Mononuclear cell (primary cell): ENCODE measurements around the gene MAP3K6. TPM values are rescaled to one million over a fixed set of nuclear protein-coding genes. Genes with fewer than 3 reads are reported as not detected.

Experiments
- H3K27me3 ChIP-seq: 2 replicates; pipeline ENCODE4 v1.6.0; 2011; ENCODE audit warnings: low read length, control low read depth; ENCODE audit not compliant: insufficient read depth
- H3K4me1 ChIP-seq: 2 replicates; pipeline ENCODE4 v1.5.1; 2011; ENCODE audit warnings: mild to moderate bottlenecking, low read length, control low read depth; ENCODE audit not compliant: insufficient read depth
- H3K4me3 ChIP-seq: 2 replicates; pipeline ENCODE4 v1.5.1; 2011; ENCODE audit warnings: mild to moderate bottlenecking, low read length, moderate library complexity
- H3K9me3 ChIP-seq: 2 replicates; pipeline ENCODE4 v1.5.1; 2011; ENCODE audit warnings: low read depth, mild to moderate bottlenecking, control low read depth, low read length
- total RNA-seq: library from RNA; depleted of rRNA; stranded (reverse); fragments of >200 nt; gene quantifications from one replicate; pipeline ENCODE4 v1.2.3, GENCODE V29; 2012

Gene MAP3K6
- total RNA-seq, 1 donor: 2.0 TPM

GRCh38 chr1:27372022-27372807, 5.5 kb upstream of the MAP3K6 start:
- H3K27me3 ChIP-seq: no peaks in the 10 kb centered on the region
- no peaks in the 10 kb centered on the region for H3K9me3 ChIP-seq
- peaks cover 36% of the 10 kb centered on the region for H3K4me1 ChIP-seq
- H3K4me3 ChIP-seq: no peak overlapping the region

GRCh38 chr1:27368869-27369582, 2.3 kb upstream of the MAP3K6 start:
- peaks cover 61% of the 10 kb centered on the region for H3K4me1 ChIP-seq
- no peak overlapping the region for H3K4me3 ChIP-seq
- H3K9me3 ChIP-seq: no peaks in the 10 kb centered on the region
- H3K27me3 ChIP-seq: no peaks in the 10 kb centered on the region

- H3K27me3 ChIP-seq: no peaks in the 10 kb centered on the region
- H3K4me1 ChIP-seq: peaks cover 61% of the 10 kb centered on the region
- no peak overlapping the region for H3K4me3 ChIP-seq
- H3K9me3 ChIP-seq: no peaks in the 10 kb centered on the region
Measured at GRCh38 chr1:27367160-27367650, 444 bp upstream of the MAP3K6 start.

GRCh38 chr1:27366113-27366410, 699 bp downstream of the MAP3K6 start:
- peak overlapping the region; percentile 38 for H3K4me3 ChIP-seq
- peaks cover 61% of the 10 kb centered on the region for H3K4me1 ChIP-seq
- H3K27me3 ChIP-seq: no peaks in the 10 kb centered on the region
- no peaks in the 10 kb centered on the region for H3K9me3 ChIP-seq

GRCh38 chr1:27365372-27366112, 1.2 kb downstream of the MAP3K6 start:
- peaks cover 63% of the 10 kb centered on the region for H3K4me1 ChIP-seq
- peak overlapping the region; percentile 38 for H3K4me3 ChIP-seq
- no peaks in the 10 kb centered on the region for H3K9me3 ChIP-seq
- H3K27me3 ChIP-seq: no peaks in the 10 kb centered on the region

- Histone ChIP-seq H3K4me3 (no peak overlapping the region), H3K27me3 (no peaks in the 10 kb centered on the region), H3K4me1 (peaks cover 60% of the 10 kb centered on the region), H3K9me3 (no peaks in the 10 kb centered on the region)
Measured at GRCh38 chr1:27364696-27365371, 1.9 kb downstream of the MAP3K6 start.

- H3K4me3 ChIP-seq: no peak overlapping the region
- peaks cover 58% of the 10 kb centered on the region for H3K4me1 ChIP-seq
- no peaks in the 10 kb centered on the region for H3K9me3 ChIP-seq
- no peaks in the 10 kb centered on the region for H3K27me3 ChIP-seq
Measured at GRCh38 chr1:27363766-27364695, 2.7 kb downstream of the MAP3K6 start.

- no peaks in the 10 kb centered on the region for H3K27me3 ChIP-seq
- peaks cover 49% of the 10 kb centered on the region for H3K4me1 ChIP-seq
- no peaks in the 10 kb centered on the region for H3K9me3 ChIP-seq
- no peak overlapping the region for H3K4me3 ChIP-seq
Measured at GRCh38 chr1:27361553-27361952, 5.2 kb downstream of the MAP3K6 start.

GRCh38 chr1:27361044-27361402, 5.7 kb downstream of the MAP3K6 start:
- Histone ChIP-seq H3K27me3 (no peaks in the 10 kb centered on the region), H3K4me3 (no peak overlapping the region), H3K9me3 (no peaks in the 10 kb centered on the region), H3K4me1 (peaks cover 51% of the 10 kb centered on the region)

GRCh38 chr1:27360159-27361043, 6.4 kb downstream of the MAP3K6 start:
- Histone ChIP-seq H3K4me1 (peaks cover 49% of the 10 kb centered on the region), H3K9me3 (no peaks in the 10 kb centered on the region)

GRCh38 chr1:27359822-27360158, 7.0 kb downstream of the MAP3K6 start:
- H3K27me3 ChIP-seq: no peaks in the 10 kb centered on the region
- peaks cover 43% of the 10 kb centered on the region for H3K4me1 ChIP-seq
- H3K9me3 ChIP-seq: no peaks in the 10 kb centered on the region
- no peak overlapping the region for H3K4me3 ChIP-seq

More at GRCh38 chr1:27360159-27361043, 6.4 kb downstream of the MAP3K6 start:
- Histone ChIP-seq H3K27me3 (no peaks in the 10 kb centered on the region), H3K4me3 (peak overlapping the region; percentile 32)

- no peak overlapping the region for H3K4me3 ChIP-seq
- peaks cover 39% of the 10 kb centered on the region for H3K4me1 ChIP-seq
- no peaks in the 10 kb centered on the region for H3K27me3 ChIP-seq
- H3K9me3 ChIP-seq: no peaks in the 10 kb centered on the region
Measured at GRCh38 chr1:27358928-27359313, 7.8 kb downstream of the MAP3K6 start.
